Measurements from ENCODE around the gene ABR. TPM values are rescaled to one million over a fixed set of nuclear protein-coding genes. Genes with fewer than 3 reads are reported as not detected.

Gene ABR
- total RNA-seq, 1 donor from 2014 or later = 76.6 TPM

GRCh38 chr17:1073241-1073962 lies 106.4 kb downstream of the ABR start:
- no peak for DNase-seq (ENCODE audit: low spot score)
- TF ChIP-seq CTCF (IDR thresholded peaks at IDR 0.05; ENCODE audit: unreplicated experiment) = no peak
- no peaks in the 10 kb centered on the region for H3K9me3 Mint-ChIP-seq (ENCODE audit: unreplicated experiment)
- peaks cover 9% of the 10 kb centered on the region for H3K4me1 Mint-ChIP-seq (ENCODE audit: unreplicated experiment)
- H3K4me3 Mint-ChIP-seq (ENCODE audit: unreplicated experiment) = no peak overlapping the region
- peaks cover 6% of the 10 kb centered on the region for H3K36me3 Mint-ChIP-seq (ENCODE audit: low read depth, unreplicated experiment)
- no peak overlapping the region for H3K27ac Mint-ChIP-seq (ENCODE audit: unreplicated experiment)
- H3K27me3 Mint-ChIP-seq (ENCODE audit: unreplicated experiment) = peaks cover 13% of the 10 kb centered on the region

DNA sequence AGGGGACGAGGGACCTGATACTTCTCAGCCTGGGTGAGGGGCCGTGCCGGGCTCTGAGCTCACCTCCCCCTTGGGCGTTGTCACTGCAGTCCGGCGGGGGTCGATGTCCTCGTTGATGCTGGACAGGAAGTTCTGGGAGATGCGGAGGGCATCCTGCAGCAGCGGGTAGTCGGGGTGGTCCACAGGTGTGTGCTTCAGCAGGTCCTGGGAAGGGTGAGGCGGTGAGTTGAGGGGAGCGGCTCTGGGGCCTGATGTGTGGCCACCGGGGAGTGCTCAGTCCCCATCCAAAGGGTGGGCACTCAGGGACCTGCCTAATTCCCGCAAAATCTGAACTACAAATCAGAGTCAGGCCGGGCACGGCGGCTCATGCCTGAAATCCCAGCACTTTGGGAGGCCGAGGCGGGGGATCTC lies 107.2 kb downstream of the ABR start:
- Mint-ChIP-seq H3K27ac (ENCODE audit: unreplicated experiment) (no peak overlapping the region), H3K9me3 (ENCODE audit: unreplicated experiment) (no peaks in the 10 kb centered on the region), H3K36me3 (ENCODE audit: low read depth, unreplicated experiment) (peaks cover 14% of the 10 kb centered on the region), H3K4me3 (ENCODE audit: unreplicated experiment) (peak overlapping the region; percentile 69), H3K27me3 (ENCODE audit: unreplicated experiment) (peaks cover 13% of the 10 kb centered on the region), H3K4me1 (ENCODE audit: unreplicated experiment) (peaks cover 5% of the 10 kb centered on the region)
- no peak for TF ChIP-seq CTCF (IDR thresholded peaks at IDR 0.05; ENCODE audit: unreplicated experiment)
- no peak for DNase-seq (ENCODE audit: low spot score)

DNA sequence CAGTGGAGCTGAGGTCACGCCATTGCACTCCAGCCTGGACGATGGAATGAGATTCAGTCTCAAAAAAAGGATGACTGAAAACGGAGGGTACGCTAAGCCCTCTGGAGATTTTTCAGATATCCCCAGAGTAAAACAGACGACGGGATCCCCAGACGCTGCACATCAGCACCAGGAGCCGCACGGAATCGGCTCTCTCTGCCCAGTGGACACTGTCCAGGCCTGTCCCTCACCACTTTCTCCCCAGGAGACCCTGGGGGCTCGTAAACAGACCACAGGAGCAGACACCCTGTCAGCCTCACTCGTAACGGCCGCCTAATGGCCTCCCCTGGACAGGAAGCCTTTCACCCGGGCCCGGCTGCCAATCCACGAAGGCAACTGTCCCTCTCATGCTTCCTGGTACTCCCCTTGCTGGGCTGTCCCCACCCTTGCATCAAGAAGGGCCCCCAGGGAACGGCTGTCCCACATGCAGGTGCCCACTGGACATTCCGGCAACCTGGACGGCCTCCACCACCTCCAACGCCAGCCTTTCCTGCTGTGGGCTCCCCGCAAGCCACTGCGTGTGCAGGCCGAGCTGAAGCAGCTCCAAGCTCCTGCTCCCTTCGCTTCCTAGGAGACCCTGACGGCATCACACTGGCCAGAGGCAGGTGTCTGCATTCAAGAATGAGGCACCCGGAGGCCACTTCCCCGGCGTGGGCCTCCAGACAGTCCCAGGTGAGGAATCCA lies 108.5 kb downstream of the ABR start:
- TF ChIP-seq CTCF (IDR thresholded peaks at IDR 0.05; ENCODE audit: unreplicated experiment) = no peak
- no peak overlapping the region for H3K27ac Mint-ChIP-seq (ENCODE audit: unreplicated experiment)
- no peak overlapping the region for H3K4me3 Mint-ChIP-seq (ENCODE audit: unreplicated experiment)
- peaks cover 7% of the 10 kb centered on the region for H3K27me3 Mint-ChIP-seq (ENCODE audit: unreplicated experiment)
- H3K36me3 Mint-ChIP-seq (ENCODE audit: low read depth, unreplicated experiment) = peaks cover 27% of the 10 kb centered on the region
- DNase-seq (ENCODE audit: low spot score) = no peak
- H3K9me3 Mint-ChIP-seq (ENCODE audit: unreplicated experiment) = no peaks in the 10 kb centered on the region
- no peaks in the 10 kb centered on the region for H3K4me1 Mint-ChIP-seq (ENCODE audit: unreplicated experiment)

GRCh38 chr17:1070411-1070810 lies 109.4 kb downstream of the ABR start:
- TF ChIP-seq CTCF (IDR thresholded peaks at IDR 0.05; ENCODE audit: unreplicated experiment) = no peak
- no peak for DNase-seq (ENCODE audit: low spot score)
- H3K36me3 Mint-ChIP-seq (ENCODE audit: low read depth, unreplicated experiment) = peaks cover 35% of the 10 kb centered on the region
- no peaks in the 10 kb centered on the region for H3K4me1 Mint-ChIP-seq (ENCODE audit: unreplicated experiment)
- no peaks in the 10 kb centered on the region for H3K9me3 Mint-ChIP-seq (ENCODE audit: unreplicated experiment)
- no peak overlapping the region for H3K4me3 Mint-ChIP-seq (ENCODE audit: unreplicated experiment)
- peaks cover 7% of the 10 kb centered on the region for H3K27me3 Mint-ChIP-seq (ENCODE audit: unreplicated experiment)
- H3K27ac Mint-ChIP-seq (ENCODE audit: unreplicated experiment) = no peak overlapping the region

- Mint-ChIP-seq H3K36me3 (ENCODE audit: low read depth, unreplicated experiment) (peaks cover 36% of the 10 kb centered on the region), H3K4me3 (ENCODE audit: unreplicated experiment) (no peak overlapping the region), H3K9me3 (ENCODE audit: unreplicated experiment) (no peaks in the 10 kb centered on the region), H3K27me3 (ENCODE audit: unreplicated experiment) (peaks cover 7% of the 10 kb centered on the region), H3K4me1 (ENCODE audit: unreplicated experiment) (no peaks in the 10 kb centered on the region), H3K27ac (ENCODE audit: unreplicated experiment) (no peak overlapping the region)
- no peak for TF ChIP-seq CTCF (IDR thresholded peaks at IDR 0.05; ENCODE audit: unreplicated experiment)
- no peak for DNase-seq (ENCODE audit: low spot score)
Measured at GRCh38 chr17:1069847-1070246, 109.9 kb downstream of the ABR start.
